ENCODE measurements around the gene FBXW7.

Gene FBXW7

DNA sequence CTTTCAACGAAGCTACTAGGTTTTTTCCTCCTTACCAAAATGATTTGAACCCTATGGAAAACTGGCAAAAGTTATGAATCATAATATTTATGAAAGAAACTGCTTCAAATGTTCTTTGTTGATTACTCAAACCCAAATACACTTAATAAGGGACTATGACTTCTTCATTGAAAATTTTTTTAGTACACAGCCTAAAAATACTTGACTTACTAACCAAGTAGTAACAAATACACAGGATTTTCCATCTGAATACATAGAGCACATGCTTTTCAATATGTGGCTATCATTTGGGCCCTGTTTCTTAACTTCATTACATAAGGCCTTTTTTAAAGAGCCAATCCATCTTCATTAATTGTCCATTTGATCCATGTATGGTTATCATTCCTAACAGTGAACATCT, 171.5 kb downstream of the FBXW7 start:
- no peak for DNase-seq

DNA sequence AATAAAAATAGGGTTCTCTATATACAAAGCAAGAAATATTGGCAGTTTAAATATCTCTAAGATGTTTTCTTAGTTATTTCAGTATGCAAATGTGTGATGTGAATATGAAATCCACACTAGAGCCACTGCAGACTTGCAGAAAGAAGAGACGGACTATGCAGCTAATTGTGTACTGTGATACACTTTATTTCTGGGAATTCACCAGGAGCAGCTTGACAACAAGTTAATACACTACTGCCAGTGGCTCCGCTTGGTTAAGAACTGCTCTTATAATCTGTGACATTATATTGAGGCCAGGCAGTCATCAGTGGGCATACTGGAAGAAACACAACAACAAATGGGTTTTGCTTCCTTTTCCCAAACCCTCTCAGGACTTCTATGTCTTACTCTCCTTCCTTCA, 172.0 kb downstream of the FBXW7 start:
- DNase-seq, result no peak

DNA sequence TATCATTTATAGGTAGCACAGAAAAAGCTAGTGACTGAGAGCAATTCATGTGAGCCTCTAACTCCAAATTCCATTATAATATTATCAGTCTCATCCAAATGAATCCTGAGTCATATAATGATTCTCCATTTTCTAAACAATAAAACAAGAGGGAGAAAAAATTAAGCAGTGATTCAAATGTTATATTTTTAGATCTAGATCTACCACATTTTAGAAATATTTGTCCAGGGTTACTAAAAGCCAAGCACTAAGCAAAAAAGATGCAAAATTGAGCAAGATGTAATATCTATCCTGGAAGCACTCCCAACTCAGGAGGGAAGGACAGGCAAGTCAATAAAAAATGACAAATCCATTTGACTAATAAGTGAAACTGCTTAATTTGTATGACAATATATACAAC, 172.8 kb downstream of the FBXW7 start:
- DNase-seq, result no peak

DNA sequence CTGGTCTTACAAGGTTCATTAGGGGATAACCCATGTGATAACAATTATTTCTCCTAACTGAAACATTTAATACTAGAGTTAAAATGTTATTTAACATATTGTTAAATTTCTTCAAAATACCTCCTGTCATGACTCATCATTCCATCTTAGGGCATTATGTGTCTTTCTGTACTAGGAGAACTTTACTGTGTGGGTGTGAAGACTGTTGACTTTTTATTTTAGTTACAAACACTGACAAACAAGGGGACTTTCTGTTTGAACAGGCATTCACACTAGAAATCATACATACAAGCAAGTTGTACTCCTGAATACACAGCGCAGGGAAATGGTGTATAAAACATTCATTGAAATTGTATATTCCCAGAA, 175.9 kb downstream of the FBXW7 start:
- no peak for DNase-seq

DNA sequence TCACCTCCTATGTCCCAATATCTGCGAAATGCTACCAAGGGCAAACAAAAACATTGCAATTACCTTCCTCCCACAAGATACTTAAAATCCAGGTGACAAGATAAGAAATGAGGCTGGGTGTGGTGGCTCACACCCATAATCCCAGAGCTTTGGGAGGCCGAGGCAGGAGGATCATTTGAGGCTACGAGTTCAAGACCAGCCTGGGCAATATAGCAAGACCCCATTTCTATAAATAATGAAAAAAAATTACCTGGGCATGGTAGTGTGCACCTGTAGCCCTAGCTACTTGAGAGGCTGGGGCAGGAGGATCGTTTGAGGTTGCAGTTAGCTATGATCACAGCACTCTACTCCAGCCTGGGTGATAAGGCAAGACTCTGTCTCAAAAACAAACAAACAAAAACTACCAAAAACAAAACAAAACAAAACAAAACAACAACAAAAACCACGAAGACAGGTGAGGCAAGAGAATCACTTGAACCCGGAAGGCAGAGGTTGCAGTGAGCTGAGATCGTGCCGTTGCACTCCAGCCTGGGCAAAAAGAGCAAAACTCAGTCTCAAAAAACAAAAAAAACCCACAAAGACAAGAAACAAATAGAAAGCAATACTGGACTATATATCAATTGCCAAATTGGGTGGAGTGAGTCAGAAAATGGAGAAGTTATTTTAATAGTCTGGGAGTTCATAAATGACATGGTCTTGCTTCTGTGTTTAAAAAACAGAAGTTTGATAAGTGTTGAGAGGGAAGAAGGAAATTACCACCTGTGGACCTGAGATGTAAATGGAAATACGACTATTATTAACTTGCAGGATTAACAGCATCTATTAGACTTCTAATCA, 176.5 kb downstream of the FBXW7 start:
- no peak for DNase-seq

DNA sequence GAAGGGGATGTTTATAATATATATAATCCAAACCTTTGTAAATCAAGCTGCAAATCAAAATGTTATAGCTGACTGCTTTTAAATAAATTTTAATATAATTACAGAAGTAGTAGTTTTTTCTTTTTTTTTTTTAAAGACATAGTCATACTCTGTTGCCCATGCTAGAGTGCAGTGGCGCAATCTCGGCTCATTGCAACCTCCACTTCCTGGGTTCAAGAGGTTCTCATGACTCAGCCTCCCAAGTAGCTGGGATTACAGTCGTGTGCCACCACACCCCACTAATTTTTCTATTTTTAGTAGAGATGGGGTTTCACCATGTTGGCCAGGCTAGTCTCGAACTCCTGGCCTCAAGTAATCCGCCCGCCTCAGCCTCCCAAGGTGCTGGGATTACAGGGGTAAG, 178.7 kb downstream of the FBXW7 start:
- DNase-seq, result no peak

DNA sequence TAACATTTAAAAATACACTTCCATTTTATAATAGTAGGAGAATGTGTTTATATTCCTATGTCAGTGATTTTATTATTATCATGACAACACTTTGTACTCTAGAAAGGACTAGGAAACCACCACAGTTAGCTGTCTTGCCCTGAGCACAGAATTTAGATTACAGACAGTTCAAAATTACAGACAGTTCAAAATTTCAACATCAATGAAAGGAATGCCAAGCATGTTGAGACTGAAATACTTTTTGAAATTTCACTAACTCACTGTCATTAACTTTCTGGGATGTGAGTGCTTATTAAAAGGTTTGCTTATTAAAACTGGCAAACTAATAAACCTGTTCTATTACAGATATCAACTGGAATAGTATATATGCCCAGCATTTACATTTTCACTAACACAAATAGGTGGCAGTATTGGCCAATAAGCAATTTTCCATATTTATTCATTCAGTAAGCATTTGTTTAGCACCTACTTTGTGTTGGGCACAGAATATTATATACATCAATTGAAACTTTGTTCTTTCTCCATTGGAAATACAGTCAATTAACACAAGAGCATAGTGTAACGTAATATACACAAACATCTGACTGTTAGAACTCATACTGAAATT, 179.4 kb downstream of the FBXW7 start:
- DNase-seq, result no peak

DNA sequence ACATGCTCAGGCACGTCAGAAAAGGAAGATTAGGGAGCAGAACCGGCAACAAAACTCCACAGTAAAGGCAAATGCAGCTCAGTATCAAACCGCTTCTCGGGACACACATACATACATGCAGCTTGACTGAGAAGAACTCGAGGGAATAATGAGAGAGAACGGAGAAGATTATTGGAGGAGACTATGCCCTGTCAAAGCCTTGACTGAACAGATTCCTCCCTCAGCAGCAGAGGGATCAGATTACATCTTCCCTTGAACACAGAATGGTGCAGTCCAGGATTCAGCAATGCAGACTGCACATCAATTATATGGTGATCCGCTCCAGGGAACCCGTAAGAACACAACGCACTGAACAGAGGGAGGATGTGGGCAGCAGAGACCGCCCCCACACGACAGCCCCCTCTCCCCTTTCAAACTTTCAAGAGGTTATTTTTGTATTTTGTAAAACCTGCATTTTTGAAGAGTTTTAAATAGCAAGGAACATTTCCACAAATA, 183.2 kb downstream of the FBXW7 start:
- DNase-seq, result peak; percentile 95

DNA sequence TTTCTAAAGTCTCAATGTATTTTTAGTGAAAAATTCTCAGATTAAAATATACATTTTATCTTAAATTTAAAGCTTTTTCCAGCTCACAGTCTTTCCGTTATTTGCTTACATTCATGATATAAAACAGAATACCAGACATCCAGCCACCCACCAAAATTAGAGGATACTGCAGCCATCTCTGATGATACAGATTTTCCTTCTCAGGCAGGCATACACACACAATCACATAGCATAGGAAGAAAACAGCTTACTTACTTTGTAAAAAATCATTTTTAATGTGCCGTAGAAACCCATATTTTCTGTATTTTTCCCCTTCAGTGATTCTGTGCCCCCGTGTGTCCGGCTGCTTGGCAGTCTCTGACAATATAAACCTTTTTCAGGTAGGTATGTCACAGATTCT, 183.7 kb downstream of the FBXW7 start:
- no peak for DNase-seq

DNA sequence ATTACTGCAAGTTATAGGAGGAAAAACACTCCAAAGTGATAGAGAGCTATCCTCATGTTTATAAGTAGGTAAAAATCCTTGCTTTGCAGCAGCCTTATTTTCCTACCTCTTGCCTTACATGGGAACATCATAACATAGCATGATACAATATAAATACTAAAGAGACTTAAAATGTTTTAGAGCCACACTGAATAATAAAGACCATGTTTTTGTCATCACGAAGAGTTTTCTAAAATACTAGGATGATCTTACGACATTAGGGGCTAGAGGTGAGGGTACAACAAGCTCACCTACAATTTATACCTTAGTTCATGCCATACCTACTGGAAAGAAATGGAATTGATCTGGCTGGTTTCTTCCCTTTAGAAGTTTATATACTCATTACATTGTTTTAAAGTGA, 184.8 kb downstream of the FBXW7 start:
- DNase-seq, result no peak

DNA sequence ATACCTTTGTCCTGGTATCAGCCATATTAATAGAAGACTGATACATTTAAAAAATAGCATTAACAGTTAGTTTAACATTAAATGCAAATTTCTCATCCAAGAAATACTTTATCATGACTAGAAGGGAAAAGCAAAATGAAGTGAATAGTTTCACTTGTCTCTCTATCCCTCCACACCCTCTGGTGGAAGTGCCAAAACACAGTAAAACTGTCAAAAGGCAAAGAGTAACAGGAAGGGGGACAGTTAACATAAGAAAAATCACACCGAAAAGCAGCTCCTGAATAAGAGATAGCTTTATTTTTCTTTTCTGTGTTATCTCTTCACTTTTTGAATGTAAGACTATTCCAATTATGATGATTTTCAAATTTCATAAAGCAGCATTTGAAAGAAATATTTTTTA, 187.2 kb downstream of the FBXW7 start:
- DNase-seq, result no peak

DNA sequence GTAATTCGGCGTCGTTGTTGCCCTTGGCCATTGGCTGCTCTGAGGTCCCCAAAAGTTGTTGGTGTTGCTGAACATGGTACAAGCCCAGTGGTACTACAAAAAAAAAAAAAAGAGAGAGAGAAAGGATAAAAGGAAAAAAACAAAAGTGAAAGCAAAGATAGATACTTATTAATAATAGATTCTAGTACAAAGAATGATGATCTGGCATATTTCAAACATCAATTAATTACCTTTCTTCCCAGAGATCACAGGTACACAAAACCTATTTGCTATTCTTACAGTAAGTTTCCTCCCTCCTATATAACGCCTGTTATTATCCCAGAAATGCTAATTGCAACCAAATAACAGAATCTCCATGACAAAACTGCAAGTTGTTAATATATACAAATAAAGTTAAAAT, 188.9 kb downstream of the FBXW7 start:
- no peak for DNase-seq

DNA sequence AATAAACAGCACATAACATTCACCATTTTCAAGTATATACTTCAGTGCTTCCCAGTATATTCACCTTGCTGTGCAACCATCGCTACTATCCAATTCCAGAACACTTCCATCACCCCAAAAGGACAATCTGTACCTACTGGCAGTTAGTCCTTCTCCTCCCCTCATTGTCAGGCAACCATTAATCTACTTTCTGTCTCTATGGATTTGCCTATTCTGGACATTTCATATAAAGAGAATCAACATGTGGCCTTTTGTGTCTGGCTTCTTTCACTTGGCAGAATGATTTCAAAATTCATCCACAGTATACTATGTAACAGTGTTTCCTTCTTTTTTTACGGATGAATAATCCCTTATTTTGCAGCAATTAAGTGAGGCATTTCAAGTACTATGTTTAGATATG, 189.4 kb downstream of the FBXW7 start:
- DNase-seq, result no peak

DNA sequence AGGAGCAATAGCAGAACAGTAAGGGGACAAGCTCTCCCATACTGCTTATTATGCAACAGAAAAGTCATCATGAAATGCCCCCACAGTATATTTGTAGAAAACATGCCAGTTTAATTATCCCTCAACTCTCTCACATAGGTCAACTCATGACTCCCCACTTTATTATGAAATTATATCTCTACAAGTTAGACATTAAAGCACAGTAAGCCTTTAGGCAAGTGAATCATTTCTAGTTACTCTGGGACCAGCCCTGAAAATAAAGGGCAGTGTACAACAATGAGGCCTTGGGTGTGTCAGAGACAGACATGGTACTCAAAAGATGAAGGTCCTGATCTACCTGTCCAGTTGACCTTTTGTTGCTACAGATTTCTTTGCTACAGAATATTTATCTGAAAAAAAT, 191.9 kb downstream of the FBXW7 start:
- no peak for DNase-seq

DNA sequence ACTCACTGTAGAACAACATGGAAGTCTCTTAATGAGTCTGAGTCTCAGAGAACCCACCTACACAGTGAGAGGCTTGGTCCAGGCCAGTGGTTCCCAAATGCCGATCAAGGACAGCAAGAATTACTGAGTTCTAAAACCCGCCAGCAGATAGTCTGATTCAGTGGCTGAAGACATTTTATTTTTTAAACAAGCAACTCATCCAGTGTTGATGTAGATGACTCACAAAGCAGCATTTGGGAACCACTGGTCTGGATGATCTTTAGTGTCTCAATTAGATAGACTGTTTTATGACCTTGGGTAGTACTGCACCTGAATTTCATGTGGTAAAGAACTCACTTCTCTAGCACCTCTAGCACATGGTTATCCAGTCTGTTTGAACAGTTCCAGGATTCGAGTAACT, 193.6 kb downstream of the FBXW7 start:
- no peak for DNase-seq

DNA sequence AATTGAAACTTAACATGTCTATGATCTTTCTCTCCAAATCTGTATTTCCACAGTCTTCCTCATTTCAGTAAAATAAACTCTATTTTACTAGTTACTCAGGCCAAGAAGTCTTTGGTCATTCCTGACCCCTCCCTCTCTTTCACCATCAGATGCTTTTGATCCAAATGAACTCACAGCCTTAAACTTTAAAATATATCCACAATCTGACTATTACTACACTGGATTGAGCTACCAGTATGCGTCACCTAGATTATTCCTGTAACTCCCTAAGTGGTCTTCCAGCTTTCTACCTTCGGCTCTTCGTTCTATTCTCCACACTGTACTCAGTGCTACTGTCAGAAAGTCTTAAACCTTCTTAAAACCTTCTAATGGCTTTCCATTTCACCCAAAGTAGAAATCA, 195.1 kb downstream of the FBXW7 start:
- DNase-seq, result no peak

DNA sequence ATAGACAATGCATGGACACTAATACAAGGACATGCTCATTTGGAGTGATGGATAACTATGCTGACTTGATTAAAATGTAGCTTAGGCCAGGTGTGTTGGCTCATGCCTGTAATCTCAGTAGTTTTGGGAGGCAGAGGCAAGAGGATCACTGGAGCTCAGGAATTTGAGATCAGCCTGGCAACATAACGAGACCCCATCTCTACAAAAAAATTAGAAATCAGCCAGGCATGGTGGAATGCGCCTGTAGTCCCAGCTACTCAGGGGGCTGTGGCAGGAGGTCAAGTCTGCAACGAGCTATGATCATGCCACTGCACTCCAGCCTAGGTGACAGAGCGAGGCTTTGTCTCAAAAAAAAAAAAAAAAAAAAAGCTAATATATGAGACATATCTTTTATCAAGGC, 196.3 kb downstream of the FBXW7 start:
- DNase-seq, result no peak

DNA sequence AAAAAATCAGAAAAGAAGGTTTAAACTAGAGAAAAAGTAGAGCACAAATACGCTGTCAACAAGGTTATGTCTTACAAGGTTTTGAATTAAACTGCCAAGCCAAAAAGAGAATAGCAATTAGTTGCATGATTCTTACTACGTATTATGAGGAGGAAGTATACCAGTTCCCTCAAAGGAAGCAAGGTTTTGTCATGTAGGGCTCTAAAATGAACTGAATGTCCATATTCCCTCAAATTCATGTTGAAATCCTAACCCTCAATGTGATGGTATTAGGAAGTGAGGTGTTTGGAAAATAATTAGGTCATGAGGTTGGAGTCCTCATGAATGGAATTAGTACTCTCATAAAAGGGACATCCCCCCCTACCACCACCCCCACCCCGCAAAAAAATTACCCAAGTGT, 201.0 kb downstream of the FBXW7 start:
- no peak for DNase-seq

DNA sequence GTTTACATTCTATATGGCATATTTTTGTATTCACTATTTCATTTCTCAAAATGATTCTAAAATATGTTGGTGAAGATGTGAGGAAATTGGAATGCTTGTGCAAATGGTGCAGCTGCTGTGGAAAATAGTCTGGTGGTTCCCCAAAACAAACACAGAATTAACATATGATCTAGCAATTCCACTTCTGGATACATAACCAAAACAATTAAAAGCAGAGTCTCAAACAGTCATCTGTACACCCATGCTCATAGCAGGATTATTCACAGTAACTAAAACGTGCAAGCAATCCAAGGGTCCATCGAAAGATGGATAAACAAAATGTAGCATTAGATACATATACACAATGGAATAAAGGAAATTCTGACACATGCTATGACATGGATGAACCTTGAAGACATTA, 204.8 kb downstream of the FBXW7 start:
- DNase-seq, result no peak

DNA sequence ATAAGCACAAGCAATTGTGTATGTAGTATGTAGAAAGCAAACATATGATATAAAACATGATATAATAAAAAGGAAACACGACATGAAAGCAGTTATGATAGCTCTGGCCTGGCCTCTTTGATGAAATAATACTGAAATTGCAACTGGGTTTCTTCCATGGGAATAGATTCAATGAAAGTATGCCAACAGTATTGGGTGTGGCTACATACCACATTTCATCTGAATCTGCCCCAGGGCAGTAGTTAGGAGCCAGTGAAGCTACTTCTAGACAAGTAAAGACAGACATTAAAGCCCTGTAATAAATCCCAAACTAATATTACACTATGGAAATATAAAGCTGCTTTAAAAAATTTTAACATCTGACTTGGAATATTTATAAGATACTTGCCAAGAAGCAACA, 207.3 kb downstream of the FBXW7 start:
- no peak for DNase-seq

DNA sequence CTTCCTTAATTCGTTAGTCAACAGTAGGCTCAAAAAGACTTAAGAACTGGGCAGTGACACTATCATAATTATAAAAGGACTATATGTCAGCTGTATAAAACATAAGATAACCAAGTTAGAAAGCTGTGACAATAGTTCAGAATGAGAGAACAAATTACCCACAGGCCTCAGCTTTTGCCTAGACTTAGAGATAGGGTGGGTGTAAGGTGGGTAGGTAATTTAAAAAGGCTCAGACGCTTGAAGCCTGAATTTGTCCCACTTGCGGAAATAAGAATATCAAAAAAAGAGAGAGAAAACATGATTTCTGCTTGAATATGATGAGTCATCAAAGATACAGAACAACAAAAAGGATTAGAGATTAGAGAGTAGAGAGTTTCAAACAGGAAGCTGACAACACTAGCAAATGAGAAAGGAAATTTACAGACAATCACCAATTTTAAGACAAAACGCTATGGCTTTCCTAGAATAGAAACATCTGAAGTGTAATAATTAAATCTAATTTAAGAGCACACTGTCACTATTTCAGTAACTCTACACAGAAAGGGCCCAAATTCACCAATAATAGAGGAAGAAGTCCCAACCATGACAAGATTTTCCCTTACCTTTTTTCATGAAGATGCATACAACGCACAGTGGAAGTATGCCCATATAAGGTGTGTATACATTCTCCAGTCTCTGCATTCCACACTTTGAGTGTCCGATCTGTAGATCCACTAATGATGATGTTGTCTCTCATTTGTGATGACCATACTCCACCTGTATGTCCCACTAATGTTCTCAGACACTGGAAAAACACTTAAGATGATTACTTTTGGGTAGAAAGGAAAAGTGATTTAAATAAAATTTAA, 208.1 kb downstream of the FBXW7 start:
- DNase-seq, result no peak

DNA sequence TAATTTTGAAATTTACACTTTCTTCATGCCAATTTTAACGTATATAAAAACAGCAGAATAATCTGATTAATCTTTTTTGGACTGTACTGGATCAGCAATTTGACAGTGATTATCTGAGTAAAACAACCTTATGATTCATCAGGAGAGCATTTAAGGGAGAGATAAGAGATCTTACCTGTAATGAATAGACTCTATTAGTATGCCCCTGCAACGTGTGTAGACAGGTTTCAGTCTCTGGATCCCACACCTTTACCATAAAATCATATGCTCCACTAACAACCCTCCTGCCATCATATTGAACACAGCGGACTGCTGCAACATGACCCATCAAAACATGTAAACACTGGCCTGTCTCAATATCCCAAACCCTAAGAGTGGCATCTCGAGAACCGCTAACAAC, 210.1 kb downstream of the FBXW7 start:
- no peak for DNase-seq

DNA sequence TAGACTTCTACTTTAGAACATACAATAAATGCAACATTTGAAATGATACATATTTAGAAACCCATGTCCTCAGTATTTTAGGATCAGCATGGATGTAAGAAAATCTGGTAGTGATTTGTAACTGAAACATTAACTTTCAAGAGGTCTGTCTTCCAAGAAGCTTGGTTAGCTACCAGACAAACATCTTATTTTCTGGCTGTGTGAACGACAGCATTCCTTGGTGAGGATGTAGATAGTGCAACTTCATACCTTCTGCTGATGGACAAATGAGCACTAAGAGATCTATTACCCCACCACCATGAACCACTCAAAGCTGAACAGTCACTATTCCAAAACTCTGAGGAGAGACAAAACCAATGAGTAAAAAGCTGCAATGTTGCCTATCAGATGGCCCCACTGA, 212.7 kb downstream of the FBXW7 start:
- no peak for DNase-seq

DNA sequence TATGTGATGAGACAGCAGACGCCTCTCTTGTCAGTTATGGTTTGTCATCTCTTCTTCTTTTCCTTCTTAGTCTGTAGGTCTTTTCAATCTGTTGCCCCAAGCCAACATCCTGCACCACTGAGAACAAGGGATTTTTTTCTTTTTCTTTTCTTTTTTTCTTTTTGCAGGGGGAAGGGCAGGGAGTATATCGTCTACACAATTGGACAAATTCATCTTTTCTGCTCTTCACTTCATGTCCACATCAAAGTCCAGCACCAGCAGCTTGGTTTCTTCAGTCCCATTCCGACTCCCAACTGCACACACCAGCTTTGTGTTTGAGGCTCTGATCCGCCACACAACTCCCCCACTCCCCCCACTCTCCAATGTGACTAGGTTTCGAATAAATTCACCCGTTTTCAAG, 213.2 kb downstream of the FBXW7 start:
- DNase-seq, result no peak
